ENCODE measurements around the gene CDKAL1.

Gene CDKAL1

GRCh38 chr6:20991910-20992309, 457.7 kb downstream of the CDKAL1 start:
- DNase-seq, result no peak

GRCh38 chr6:20996099-20996498, 461.8 kb downstream of the CDKAL1 start:
- DNase-seq, result no peak

- no peak for DNase-seq
Observed at GRCh38 chr6:20997143-20997769, 463.0 kb downstream of the CDKAL1 start.

- no peak for DNase-seq
Observed at GRCh38 chr6:20997770-20998147, 463.5 kb downstream of the CDKAL1 start.

GRCh38 chr6:20998748-20999448, 464.6 kb downstream of the CDKAL1 start:
- DNase-seq, result no peak

GRCh38 chr6:21000331-21000801, 466.1 kb downstream of the CDKAL1 start:
- DNase-seq, result no peak

- no peak for DNase-seq
Observed at GRCh38 chr6:21001736-21002135, 467.5 kb downstream of the CDKAL1 start.

GRCh38 chr6:21003780-21004541, 469.7 kb downstream of the CDKAL1 start:
- no peak for DNase-seq

- DNase-seq, result no peak
Observed at GRCh38 chr6:21005816-21006570, 471.7 kb downstream of the CDKAL1 start.

GRCh38 chr6:21019614-21020013, 485.4 kb downstream of the CDKAL1 start:
- DNase-seq, result no peak

GRCh38 chr6:21022343-21023107, 488.3 kb downstream of the CDKAL1 start:
- DNase-seq, result no peak

- no peak for DNase-seq
Observed at GRCh38 chr6:21023210-21023609, 489.0 kb downstream of the CDKAL1 start.

GRCh38 chr6:21024616-21025015, 490.4 kb downstream of the CDKAL1 start:
- no peak for DNase-seq

GRCh38 chr6:21026576-21027273, 492.5 kb downstream of the CDKAL1 start:
- DNase-seq, result no peak

- no peak for DNase-seq
Observed at GRCh38 chr6:21027507-21027906, 493.2 kb downstream of the CDKAL1 start.

GRCh38 chr6:21031182-21031581, 496.9 kb downstream of the CDKAL1 start:
- DNase-seq, result no peak

- DNase-seq, result no peak
Observed at GRCh38 chr6:21033084-21033483, 498.8 kb downstream of the CDKAL1 start.

- no peak for DNase-seq
Observed at GRCh38 chr6:21033575-21034026, 499.3 kb downstream of the CDKAL1 start.

GRCh38 chr6:21034345-21034744, 500.1 kb downstream of the CDKAL1 start:
- no peak for DNase-seq

GRCh38 chr6:21037453-21037852, 503.2 kb downstream of the CDKAL1 start:
- DNase-seq, result no peak

- no peak for DNase-seq
Observed at GRCh38 chr6:21039926-21040325, 505.7 kb downstream of the CDKAL1 start.

Measured in activated T-cell treated with anti-CD3 and anti-CD28 coated beads, Interleukin-2, amount 50 U/mL, for 48 hours (primary cell).